ENCODE measurements around the gene STK11. TPM values are rescaled to one million over a fixed set of nuclear protein-coding genes. Genes with fewer than 3 reads are reported as not detected.

The STK11 gene
- total and polyA plus RNA-seq, 7 donors: 64.9 to 133 (median 85.9) TPM

GRCh38 chr19:1214862-1215731 is 9.5 kb downstream of the STK11 start:
- Histone ChIP-seq H3K27ac (peak overlapping the region; percentile 99), H3K4me3 (peak overlapping the region; percentile 60), H3K36me3 (ENCODE audit: insufficient read depth in 1 of 2, low read depth in 1 of 2) (peaks cover 0 to 8% of the 10 kb centered on the region in 2 donors), H3K4me1 (peaks cover 92% of the 10 kb centered on the region), H3K9me3 (no peaks in the 10 kb centered on the region), H3K27me3 (ENCODE audit: insufficient read depth in 3 of 3, low read length in 2 of 3) (no peaks in the 10 kb centered on the region)
- intact Hi-C loops (cut with DNase I): loop anchor here in 1 of 2 donors (10.0 kb wide), 1 partner anchor 290 kb away; the partner anchor contains the start of gene ARID3A
- WGBS, 3 donors: 19 to 31% (median 28%) methylated on average over 26 of the region's 26 CpGs
- DNase-seq: peak; percentile 80 to 89
- TF ChIP-seq, protein P1, sequence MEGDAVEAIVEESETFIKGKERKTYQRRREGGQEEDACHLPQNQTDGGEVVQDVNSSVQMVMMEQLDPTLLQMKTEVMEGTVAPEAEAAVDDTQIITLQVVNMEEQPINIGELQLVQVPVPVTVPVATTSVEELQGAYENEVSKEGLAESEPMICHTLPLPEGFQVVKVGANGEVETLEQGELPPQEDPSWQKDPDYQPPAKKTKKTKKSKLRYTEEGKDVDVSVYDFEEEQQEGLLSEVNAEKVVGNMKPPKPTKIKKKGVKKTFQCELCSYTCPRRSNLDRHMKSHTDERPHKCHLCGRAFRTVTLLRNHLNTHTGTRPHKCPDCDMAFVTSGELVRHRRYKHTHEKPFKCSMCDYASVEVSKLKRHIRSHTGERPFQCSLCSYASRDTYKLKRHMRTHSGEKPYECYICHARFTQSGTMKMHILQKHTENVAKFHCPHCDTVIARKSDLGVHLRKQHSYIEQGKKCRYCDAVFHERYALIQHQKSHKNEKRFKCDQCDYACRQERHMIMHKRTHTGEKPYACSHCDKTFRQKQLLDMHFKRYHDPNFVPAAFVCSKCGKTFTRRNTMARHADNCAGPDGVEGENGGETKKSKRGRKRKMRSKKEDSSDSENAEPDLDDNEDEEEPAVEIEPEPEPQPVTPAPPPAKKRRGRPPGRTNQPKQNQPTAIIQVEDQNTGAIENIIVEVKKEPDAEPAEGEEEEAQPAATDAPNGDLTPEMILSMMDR (IDR thresholded peaks at IDR 0.05): no peak
- peak; percentile 61 to 71 (median 62) for ATAC-seq

DNA sequence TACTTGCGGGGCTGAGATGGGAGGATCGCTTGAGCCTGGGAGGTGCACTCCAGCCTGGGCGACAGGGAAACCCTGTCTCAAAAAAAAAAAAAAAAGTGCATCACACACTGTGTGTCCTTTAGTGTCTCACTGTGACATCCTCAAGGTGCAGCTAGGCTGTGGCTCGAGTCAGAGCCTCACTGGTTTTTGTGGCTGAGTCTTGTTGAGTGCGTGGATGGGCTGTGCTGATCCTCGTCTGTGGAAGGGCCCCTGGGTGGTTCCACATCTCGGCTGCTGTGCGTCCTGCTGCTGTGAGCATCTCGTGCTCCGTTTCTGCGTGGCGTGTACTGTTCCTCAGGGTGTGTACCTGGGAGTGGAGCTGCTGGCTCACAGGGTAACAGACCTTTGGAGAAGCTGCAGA is 11.2 kb downstream of the STK11 start:
- no peak for ATAC-seq
- WGBS, 3 donors: 53 to 80% (median 59%) methylated on average over 12 of the region's 12 CpGs
- H3K9me3 ChIP-seq: no peaks in the 10 kb centered on the region
- intact Hi-C loops (cut with DNase I): loop anchor here in 1 of 2 donors (10.0 kb wide), 1 partner anchor 292 kb away; the partner anchor contains the start of gene ARID3A
- DNase-seq: no peak
- TF ChIP-seq, protein P1 (IDR thresholded peaks at IDR 0.05): no peak
- H3K27me3 ChIP-seq (ENCODE audit: insufficient read depth in 3 of 3, low read length in 2 of 3): no peaks in the 10 kb centered on the region
- peak overlapping the region; percentile 36 for H3K4me3 ChIP-seq
- H3K36me3 ChIP-seq (ENCODE audit: insufficient read depth in 1 of 2, low read depth in 1 of 2): peaks cover 0 to 22% of the 10 kb centered on the region in 2 donors
- H3K4me1 ChIP-seq: peaks cover 89% of the 10 kb centered on the region
- H3K27ac ChIP-seq: peak overlapping the region; percentile 99

DNA sequence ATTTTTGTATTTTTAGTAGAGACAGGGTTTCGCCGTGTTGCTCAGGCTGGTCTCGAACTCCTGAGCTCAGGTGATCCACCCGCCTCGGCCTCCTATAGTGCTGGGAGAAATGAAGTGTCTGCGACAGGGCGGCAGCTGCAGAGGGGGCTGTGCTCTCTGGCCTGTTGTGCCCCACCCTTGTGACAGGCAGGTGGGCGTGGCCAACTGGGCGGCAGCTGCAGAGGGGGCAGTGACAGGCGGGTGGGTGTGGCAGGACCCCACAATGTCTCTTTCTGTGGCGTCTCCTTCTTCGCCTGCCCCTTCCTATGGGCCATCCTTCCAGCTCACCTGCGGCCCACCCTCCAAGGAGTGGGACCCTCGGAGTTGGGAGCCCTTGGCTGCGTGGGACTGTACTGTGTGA is 11.8 kb downstream of the STK11 start:
- Histone ChIP-seq H3K9me3 (no peaks in the 10 kb centered on the region), H3K27me3 (ENCODE audit: insufficient read depth in 3 of 3, low read length in 2 of 3) (no peaks in the 10 kb centered on the region), H3K4me3 (peak overlapping the region; percentile 36), H3K27ac (peak overlapping the region; percentile 99), H3K36me3 (ENCODE audit: insufficient read depth in 1 of 2, low read depth in 1 of 2) (peaks cover 0 to 28% of the 10 kb centered on the region in 2 donors), H3K4me1 (peaks cover 89% of the 10 kb centered on the region)
- ATAC-seq (peak in 1 of 4 donors; percentile 37), DNase-seq (peak in 1 of 2 donors; percentile 78)
- 45 to 69% (median 49%) methylated on average over 14 to 15 of the region's 15 CpGs for WGBS, 3 donors
- intact Hi-C loops (cut with DNase I): loop anchor here in 1 of 2 donors (10.0 kb wide), 1 partner anchor 293 kb away; the partner anchor contains the start of gene ARID3A
- TF ChIP-seq, protein P1 (IDR thresholded peaks at IDR 0.05): no peak

- no peaks in the 10 kb centered on the region for H3K9me3 ChIP-seq
- 73 to 84% (median 81%) methylated on average over 35 to 37 of the region's 37 CpGs for WGBS, 3 donors
- H3K27ac ChIP-seq: peak overlapping the region; percentile 99
- TF ChIP-seq, protein P1 (IDR thresholded peaks at IDR 0.05): no peak
- intact Hi-C loops (cut with DNase I): loop anchor here (2.0 to 10.0 kb wide), 2 partner anchors 48 to 294 kb away; partner anchors contain the start of gene ARID3A (in 1 of the 2)
- ATAC-seq: no peak
- H3K36me3 ChIP-seq (ENCODE audit: insufficient read depth in 1 of 2, low read depth in 1 of 2): peaks cover 0 to 41% of the 10 kb centered on the region in 2 donors
- peaks cover 88% of the 10 kb centered on the region for H3K4me1 ChIP-seq
- H3K4me3 ChIP-seq: peak overlapping the region; percentile 4
- no peaks in the 10 kb centered on the region for H3K27me3 ChIP-seq (ENCODE audit: insufficient read depth in 3 of 3, low read length in 2 of 3)
- no peak for DNase-seq
Observed at GRCh38 chr19:1218751-1219567, 13.4 kb downstream of the STK11 start.
